ENCODE data around the gene SLC25A44. TPM values are rescaled to one million over a fixed set of nuclear protein-coding genes. Genes with fewer than 3 reads are reported as not detected.

Gene SLC25A44, protein sequence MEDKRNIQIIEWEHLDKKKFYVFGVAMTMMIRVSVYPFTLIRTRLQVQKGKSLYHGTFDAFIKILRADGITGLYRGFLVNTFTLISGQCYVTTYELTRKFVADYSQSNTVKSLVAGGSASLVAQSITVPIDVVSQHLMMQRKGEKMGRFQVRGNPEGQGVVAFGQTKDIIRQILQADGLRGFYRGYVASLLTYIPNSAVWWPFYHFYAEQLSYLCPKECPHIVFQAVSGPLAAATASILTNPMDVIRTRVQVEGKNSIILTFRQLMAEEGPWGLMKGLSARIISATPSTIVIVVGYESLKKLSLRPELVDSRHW
- total RNA-seq = 8.3 and 10.0 TPM in 2 replicates

DNA sequence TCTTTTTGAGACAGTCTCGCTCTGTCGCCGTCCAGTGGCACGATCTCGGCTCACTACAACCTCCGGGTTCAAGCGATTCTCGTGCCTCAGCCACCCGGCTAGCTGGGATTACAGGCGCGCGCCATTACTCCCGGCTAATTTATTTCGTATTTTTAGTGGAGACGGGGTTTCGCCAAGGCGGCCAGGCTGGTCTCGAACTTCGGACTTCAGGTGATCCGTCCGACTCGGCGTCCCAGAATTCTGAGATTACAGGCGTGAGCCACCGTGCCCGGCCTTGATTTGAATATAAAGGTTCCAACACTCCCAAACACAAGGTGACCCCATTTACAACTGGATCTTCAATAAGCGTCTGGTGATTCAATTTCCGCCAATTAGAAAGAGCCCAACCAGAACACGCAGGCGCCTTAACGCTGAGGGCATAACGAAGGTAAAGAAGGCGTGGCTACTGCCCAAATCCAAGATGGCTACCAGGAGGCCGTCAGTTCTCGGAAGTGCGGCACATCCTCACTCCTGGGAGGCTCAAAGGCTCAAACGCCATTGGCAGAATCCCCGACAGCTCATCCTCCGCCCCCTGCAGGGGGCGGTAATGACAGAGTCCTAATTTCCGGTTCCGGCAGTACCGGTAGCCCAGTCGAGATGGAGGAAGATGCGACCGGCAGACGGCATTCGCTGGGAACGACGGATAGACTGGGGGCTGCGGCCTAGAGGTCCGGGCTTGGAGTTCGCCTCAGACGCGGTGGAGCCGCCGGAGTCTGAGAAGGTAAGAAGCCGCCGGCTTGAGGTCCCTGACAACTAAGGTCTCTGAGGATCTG, at the start of gene SLC25A44:
Gene SLC25A44, plus strand, starts transcription at position 617 of the 812 bp plus-strand sequence. CDS start 5,744 bp downstream, outside the sequence.

DNA sequence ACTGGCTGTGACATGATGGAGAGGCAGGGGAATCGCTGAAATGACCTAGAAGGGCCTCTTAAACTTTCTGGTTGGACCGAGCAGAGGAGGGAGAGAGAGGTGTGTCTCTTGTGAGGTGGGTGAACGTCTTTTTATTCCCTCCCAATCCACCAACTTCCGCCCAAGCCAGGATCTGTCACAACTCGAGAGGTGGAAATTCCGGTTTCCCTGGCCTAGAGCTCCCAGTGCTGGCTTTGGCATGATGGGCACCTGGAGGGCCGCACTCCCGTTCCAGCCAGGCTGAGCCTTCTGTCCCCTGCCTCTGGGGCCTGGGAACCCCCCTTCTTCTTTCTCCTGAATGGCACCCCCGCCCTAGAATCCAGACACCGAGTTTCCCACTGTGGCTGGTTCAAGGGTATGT, 40.5 kb upstream of the SLC25A44 start, which contains the start of gene SEMA4A:
Gene SEMA4A, plus strand, starts transcription at position 224 of the 400 bp plus-strand sequence. CDS start 994 bp downstream, outside the sequence.

GRCh38 chr1:156212833-156213643, 19.1 kb downstream of the SLC25A44 start, which contains the start of gene PMF1:
Gene PMF1, plus strand, starts transcription at chr1:156213007. Its CDS starts 9 bp downstream, at chr1:156213016.

DNA sequence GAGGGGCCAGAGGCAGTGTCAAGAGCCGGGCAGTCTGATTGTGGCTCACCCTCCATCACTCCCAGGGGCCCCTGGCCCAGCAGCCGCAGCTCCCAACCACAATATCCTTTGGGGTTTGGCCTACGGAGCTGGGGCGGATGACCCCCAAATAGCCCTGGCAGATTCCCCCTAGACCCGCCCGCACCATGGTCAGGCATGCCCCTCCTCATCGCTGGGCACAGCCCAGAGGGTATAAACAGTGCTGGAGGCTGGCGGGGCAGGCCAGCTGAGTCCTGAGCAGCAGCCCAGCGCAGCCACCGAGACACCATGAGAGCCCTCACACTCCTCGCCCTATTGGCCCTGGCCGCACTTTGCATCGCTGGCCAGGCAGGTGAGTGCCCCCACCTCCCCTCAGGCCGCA, 48.0 kb downstream of the SLC25A44 start, which contains the start of gene BGLAP:
Gene BGLAP, plus strand, starts transcription at position 259 of the 400 bp plus-strand sequence. Its CDS starts 48 bp downstream, at position 307.

GRCh38 chr1:156247460-156248322, 53.8 kb downstream of the SLC25A44 start, which contains the start of gene PAQR6:
Gene PAQR6, minus strand, starts transcription at chr1:156248056. Its CDS starts 1,325 bp downstream, at chr1:156246731.

Other genes with a start within 250 kb of the SLC25A44 start
- gene ARHGEF2, start 215.6 kb upstream of the SLC25A44 start, total RNA-seq = 95.6 and 120 TPM in 2 replicates
- gene SSR2, start 173.2 kb upstream of the SLC25A44 start, total RNA-seq = 278 and 411 TPM in 2 replicates
- gene UBQLN4, start 140.3 kb upstream of the SLC25A44 start, total RNA-seq = 17.2 and 17.4 TPM in 2 replicates
- gene LAMTOR2, start 139.3 kb upstream of the SLC25A44 start, total RNA-seq = 71.8 and 96.3 TPM in 2 replicates
- not detected in 2 replicates for gene RAB25, start 132.9 kb upstream of the SLC25A44 start, total RNA-seq
- gene MEX3A, start 111.6 kb upstream of the SLC25A44 start, total RNA-seq = 5.6 and 12.3 TPM in 2 replicates
- gene LMNA, start 79.4 kb upstream of the SLC25A44 start, total RNA-seq = 737 and 1,090 TPM in 2 replicates
- 0.27 and 0.56 TPM in 2 replicates for gene SEMA4A, start 40.5 kb upstream of the SLC25A44 start, total RNA-seq
- 32.5 and 45.0 TPM in 2 replicates for gene PMF1, start 18.9 kb downstream of the SLC25A44 start, total RNA-seq
- 0.19 and 0.27 TPM in 2 replicates for gene BGLAP, start 48.1 kb downstream of the SLC25A44 start, total RNA-seq
- 0.27 and 0.47 TPM in 2 replicates for gene PAQR6, start 54.0 kb downstream of the SLC25A44 start, total RNA-seq
- gene SMG5, start 88.7 kb downstream of the SLC25A44 start, total RNA-seq = 48.9 and 61.2 TPM in 2 replicates
- gene TMEM79, start 90.2 kb downstream of the SLC25A44 start, total RNA-seq = 1.2 and 1.5 TPM in 2 replicates
- 31.9 and 38.0 TPM in 2 replicates for gene GLMP, start 101.6 kb downstream of the SLC25A44 start, total RNA-seq
- gene VHLL, start 105.2 kb downstream of the SLC25A44 start, total RNA-seq = 0.09 TPM in 1 of 2 replicates, not detected in the other
- 671 and 748 TPM in 2 replicates for gene CCT3, start 144.2 kb downstream of the SLC25A44 start, total RNA-seq
- gene TSACC, start 144.4 kb downstream of the SLC25A44 start, total RNA-seq = not detected in 2 replicates
- not detected in 2 replicates for gene RHBG, start 175.1 kb downstream of the SLC25A44 start, total RNA-seq